Loucy (cell line): ENCODE data around the gene MAN2A2.

Source experiments
- H2AFZ ChIP-seq: fragments of 200-600 bp; sonication (generic); 2 replicates; pipeline ENCODE4 v1.6.0; 2016; ENCODE audit warnings: antibody characterized with exemption, mild to moderate bottlenecking, low read length, moderate library complexity
- H3F3A ChIP-seq: fragments of 200-600 bp; 2 replicates; pipeline ENCODE4 v1.6.0; 2016; ENCODE audit warnings: antibody characterized with exemption, low read depth, mild to moderate bottlenecking
- H3K27me3 ChIP-seq: fragments of 200-600 bp; sonication (generic); 2 replicates; pipeline ENCODE4 v1.6.1; 2014; ENCODE audit warnings: low read length, mild to moderate bottlenecking; ENCODE audit not compliant: insufficient read depth, poor library complexity, severe bottlenecking
- H3K36me3 ChIP-seq: fragments of 200-600 bp; sonication (generic); 2 replicates; pipeline ENCODE4 v1.6.1; 2016; ENCODE audit warnings: low read length; ENCODE audit not compliant: insufficient read depth
- H3K4me1 ChIP-seq: fragments of 200-600 bp; sonication (generic); 2 replicates; pipeline ENCODE4 v1.5.1; 2014; ENCODE audit warnings: low read length, mild to moderate bottlenecking; ENCODE audit not compliant: insufficient read depth, poor library complexity, severe bottlenecking
- H3K4me2 ChIP-seq: fragments of 200-600 bp; sonication (generic); 2 replicates; pipeline ENCODE4 v1.6.0; 2014; ENCODE audit warnings: antibody characterized with exemption, low read length, low read depth, mild to moderate bottlenecking; ENCODE audit not compliant: poor library complexity, severe bottlenecking
- H3K4me3 ChIP-seq: fragments of 200-600 bp; sonication (generic); 2 replicates; pipeline ENCODE4 v1.5.1; 2014; ENCODE audit warnings: low read length, mild to moderate bottlenecking, mixed read lengths; ENCODE audit not compliant: poor library complexity, severe bottlenecking
- H3K79me2 ChIP-seq: fragments of 200-600 bp; sonication (generic); 2 replicates; pipeline ENCODE4 v1.6.1; 2014; ENCODE audit warnings: low read length; ENCODE audit not compliant: insufficient read depth
- H3K9ac ChIP-seq: fragments of 200-600 bp; sonication (generic); 2 replicates; pipeline ENCODE4 v1.6.0; 2014; ENCODE audit warnings: mild to moderate bottlenecking, low read depth, low read length, moderate library complexity; ENCODE audit not compliant: poor library complexity, severe bottlenecking
- H3K9me2 ChIP-seq: fragments of 200-600 bp; sonication (generic); replicated peaks from 2 replicates; pipeline ENCODE4 v1.6.1; 2016; ENCODE audit warnings: low read depth, low read length, mixed read lengths
- H3K9me3 ChIP-seq: fragments of 200-600 bp; sonication (generic); 2 replicates; pipeline ENCODE4 v1.6.1; 2014; ENCODE audit warnings: mild to moderate bottlenecking, antibody characterized with exemption, low read length, low read depth; ENCODE audit not compliant: insufficient read depth
- H4K20me1 ChIP-seq: fragments of 200-600 bp; sonication (generic); 2 replicates; pipeline ENCODE4 v1.6.0; 2014; ENCODE audit warnings: antibody characterized with exemption, low read length, mild to moderate bottlenecking; ENCODE audit not compliant: insufficient read depth, poor library complexity, severe bottlenecking
- CTCF ChIP-seq: fragments of 200-600 bp; sonication (generic); conservative IDR thresholded peaks from 2 replicates; pipeline ENCODE4 v1.5.1; 2014; ENCODE audit warnings: mild to moderate bottlenecking, antibody characterized with exemption, low read length
- EZH2phosphoT487 ChIP-seq: fragments of 200-600 bp; IDR thresholded peaks from 2 replicates; pipeline ENCODE4 v1.6.1; 2018; ENCODE audit warnings: antibody characterized with exemption, mild to moderate bottlenecking, moderate library complexity, borderline replicate concordance

Gene MAN2A2

GRCh38 chr15:90914305-90915080 lies 11.4 kb downstream of the MAN2A2 start:
- no peak for TF ChIP-seq CTCF
- TF ChIP-seq EZH2phosphoT487, result no peak
- H3K4me3 ChIP-seq, result no peak overlapping the region
- H3K9me3 ChIP-seq, result no peaks in the 10 kb centered on the region
- H4K20me1 ChIP-seq, result no peaks in the 10 kb centered on the region
- no peaks in the 10 kb centered on the region for H3K79me2 ChIP-seq
- H2AFZ ChIP-seq, result no peak overlapping the region
- H3K9ac ChIP-seq, result no peak overlapping the region
- H3K4me2 ChIP-seq, result no peak overlapping the region
- H3K4me1 ChIP-seq, result no peaks in the 10 kb centered on the region
- no peaks in the 10 kb centered on the region for H3K27me3 ChIP-seq
- no peaks in the 10 kb centered on the region for H3F3A ChIP-seq
- H3K9me2 ChIP-seq, result no peaks in the 10 kb centered on the region
- H3K36me3 ChIP-seq, result peaks cover 25% of the 10 kb centered on the region; the same call in 1 of the 2 replicates

GRCh38 chr15:90915216-90915807 lies 12.2 kb downstream of the MAN2A2 start:
- Histone ChIP-seq H3K79me2 (no peaks in the 10 kb centered on the region), H3F3A (no peaks in the 10 kb centered on the region), H3K4me2 (no peak overlapping the region), H3K36me3 (peaks cover 25% of the 10 kb centered on the region; the same call in 1 of the 2 replicates), H4K20me1 (no peaks in the 10 kb centered on the region), H3K4me3 (no peak overlapping the region), H3K9ac (no peak overlapping the region), H3K27me3 (no peaks in the 10 kb centered on the region), H3K4me1 (no peaks in the 10 kb centered on the region), H3K9me3 (no peaks in the 10 kb centered on the region), H3K9me2 (no peaks in the 10 kb centered on the region), H2AFZ (no peak overlapping the region)
- TF ChIP-seq EZH2phosphoT487, result no peak
- TF ChIP-seq CTCF, result no peak

- TF ChIP-seq CTCF, result no peak
- TF ChIP-seq EZH2phosphoT487, result no peak
- Histone ChIP-seq H2AFZ (no peak overlapping the region), H3K4me3 (no peak overlapping the region)
Measured at GRCh38 chr15:90915808-90916440, 12.8 kb downstream of the MAN2A2 start.

More at GRCh38 chr15:90915808-90916440, 12.8 kb downstream of the MAN2A2 start:
- H3K4me1 ChIP-seq, result no peaks in the 10 kb centered on the region
- no peak overlapping the region for H3K4me2 ChIP-seq
- H4K20me1 ChIP-seq, result no peaks in the 10 kb centered on the region
- H3K9me2 ChIP-seq, result no peaks in the 10 kb centered on the region
- H3K36me3 ChIP-seq, result peaks cover 23% of the 10 kb centered on the region; the same call in 1 of the 2 replicates
- H3K9ac ChIP-seq, result no peak overlapping the region
- no peaks in the 10 kb centered on the region for H3K79me2 ChIP-seq
- H3K9me3 ChIP-seq, result no peaks in the 10 kb centered on the region
- H3K27me3 ChIP-seq, result no peaks in the 10 kb centered on the region
- H3F3A ChIP-seq, result no peaks in the 10 kb centered on the region
